ENCODE data around the gene CBX4. TPM values are rescaled to one million over a fixed set of nuclear protein-coding genes. Genes with fewer than 3 reads are reported as not detected.

Gene CBX4
- total RNA-seq, 2 experiments from 2014 or later, result 35.0 TPM

DNA sequence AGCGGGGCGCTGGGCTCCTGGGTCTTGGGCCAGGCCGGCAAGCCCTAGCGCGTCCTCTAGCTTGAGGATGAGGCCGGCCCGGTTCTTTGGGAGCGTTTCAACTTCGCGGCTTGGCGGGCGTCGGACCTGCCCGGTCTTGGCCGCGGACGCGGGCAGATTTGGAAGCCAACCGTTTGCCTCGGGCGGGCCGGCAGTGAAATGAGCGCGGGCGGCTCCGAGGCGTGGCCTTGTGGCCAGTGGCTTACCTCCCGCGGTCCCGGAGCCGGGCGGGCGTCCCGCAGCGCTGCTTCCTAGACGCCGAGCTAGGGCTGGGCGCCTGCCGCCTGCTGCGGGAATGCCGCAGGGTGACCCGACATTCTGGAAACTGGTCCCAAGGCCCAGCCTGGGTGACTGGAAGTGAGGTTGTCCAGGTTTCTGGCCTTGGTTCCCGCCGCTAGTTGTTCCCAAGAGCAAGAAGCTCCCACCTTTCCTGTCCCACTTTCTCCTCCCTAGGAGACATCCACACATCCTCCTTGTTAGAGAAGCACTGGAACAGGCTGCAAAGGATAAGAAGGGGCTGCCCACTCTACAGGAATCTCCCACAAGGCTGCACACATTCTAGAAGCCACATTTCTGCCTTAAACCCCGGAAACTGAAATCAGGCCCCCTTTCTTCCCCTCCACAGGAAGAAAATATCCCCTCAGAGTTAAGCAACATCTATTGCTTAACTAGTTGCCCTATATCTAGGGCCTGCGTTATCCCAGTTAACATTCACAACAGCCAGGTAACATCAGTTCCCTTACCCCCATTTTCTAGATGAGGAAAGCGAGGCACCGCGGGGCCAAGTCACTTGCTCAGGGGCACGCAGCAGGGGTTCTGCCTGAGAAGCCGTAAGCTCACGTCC, 37.8 kb downstream of the CBX4 start:
- POLR2A ChIA-PET, result no interaction called here
- peak overlapping the region; percentile 46 for H3K27ac Mint-ChIP-seq
- CTCF ChIA-PET, result interaction anchor here (0.9 to 22.3 kb wide), 3 partner anchors 9 to 44 kb away, joined by 3 to 257 read pairs (median 25); partner anchors contain the start of gene CBX4
- no peaks in the 10 kb centered on the region for H3K9me3 Mint-ChIP-seq
- peaks cover 61% of the 10 kb centered on the region for H3K27me3 Mint-ChIP-seq
- no peak overlapping the region for H3K4me3 Mint-ChIP-seq
- DNase-seq, result no peak
- peaks cover 5% of the 10 kb centered on the region for H3K36me3 Mint-ChIP-seq (ENCODE audit: low read depth)
- peaks cover 41% of the 10 kb centered on the region for H3K4me1 Mint-ChIP-seq

DNA sequence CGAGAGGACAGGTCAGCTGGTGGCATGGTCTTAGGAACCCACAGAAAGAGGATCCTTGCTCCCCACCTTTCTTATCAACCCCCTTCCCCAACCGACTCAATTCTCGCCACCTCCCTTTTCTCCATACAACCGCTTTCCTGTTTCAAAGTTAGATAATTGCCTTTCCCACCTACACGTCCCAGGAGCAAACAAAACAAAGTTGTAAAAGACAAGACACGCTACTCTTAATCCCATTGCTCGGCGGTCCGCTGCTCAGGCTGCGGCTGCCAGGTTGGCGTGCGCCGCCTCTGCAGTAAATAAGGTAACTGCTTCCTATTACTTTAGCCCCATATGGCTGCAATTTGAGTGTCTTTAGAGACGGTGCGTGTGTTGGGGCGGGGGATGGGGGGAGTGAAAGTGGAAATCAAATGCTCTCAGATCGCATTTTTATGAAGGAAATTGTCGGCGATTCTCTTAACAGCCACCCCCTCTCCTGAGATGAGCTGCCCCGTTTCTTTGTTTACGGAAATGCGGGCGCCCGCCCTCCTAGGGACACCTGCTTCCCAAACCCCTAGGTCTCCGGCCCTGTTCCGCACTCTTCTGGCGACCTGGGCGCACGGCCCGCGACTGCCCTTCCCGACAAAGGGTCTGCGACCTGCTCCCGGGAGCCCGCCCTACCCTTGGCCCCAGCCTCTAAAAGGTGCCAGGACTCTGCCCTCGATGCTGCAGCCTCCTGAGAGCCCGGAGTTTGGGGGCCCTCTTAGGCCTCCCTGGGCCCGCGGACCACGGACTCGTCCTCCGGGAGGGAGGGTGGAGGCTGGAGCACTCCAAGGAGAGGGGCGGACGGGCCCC, 38.7 kb downstream of the CBX4 start:
- ChIA-PET CTCF (interaction anchor here (3.6 to 22.3 kb wide), 2 partner anchors 10 to 45 kb away, joined by 25 to 257 read pairs; partner anchors contain the start of gene CBX4), POLR2A (no interaction called here)
- Mint-ChIP-seq H3K27me3 (peaks cover 63% of the 10 kb centered on the region), H3K9me3 (no peaks in the 10 kb centered on the region), H3K27ac (peak overlapping the region; percentile 58), H3K36me3 (ENCODE audit: low read depth) (peaks cover 10% of the 10 kb centered on the region), H3K4me3 (peak overlapping the region; percentile 44), H3K4me1 (peaks cover 44% of the 10 kb centered on the region)
- peak; percentile 37 for DNase-seq

DNA sequence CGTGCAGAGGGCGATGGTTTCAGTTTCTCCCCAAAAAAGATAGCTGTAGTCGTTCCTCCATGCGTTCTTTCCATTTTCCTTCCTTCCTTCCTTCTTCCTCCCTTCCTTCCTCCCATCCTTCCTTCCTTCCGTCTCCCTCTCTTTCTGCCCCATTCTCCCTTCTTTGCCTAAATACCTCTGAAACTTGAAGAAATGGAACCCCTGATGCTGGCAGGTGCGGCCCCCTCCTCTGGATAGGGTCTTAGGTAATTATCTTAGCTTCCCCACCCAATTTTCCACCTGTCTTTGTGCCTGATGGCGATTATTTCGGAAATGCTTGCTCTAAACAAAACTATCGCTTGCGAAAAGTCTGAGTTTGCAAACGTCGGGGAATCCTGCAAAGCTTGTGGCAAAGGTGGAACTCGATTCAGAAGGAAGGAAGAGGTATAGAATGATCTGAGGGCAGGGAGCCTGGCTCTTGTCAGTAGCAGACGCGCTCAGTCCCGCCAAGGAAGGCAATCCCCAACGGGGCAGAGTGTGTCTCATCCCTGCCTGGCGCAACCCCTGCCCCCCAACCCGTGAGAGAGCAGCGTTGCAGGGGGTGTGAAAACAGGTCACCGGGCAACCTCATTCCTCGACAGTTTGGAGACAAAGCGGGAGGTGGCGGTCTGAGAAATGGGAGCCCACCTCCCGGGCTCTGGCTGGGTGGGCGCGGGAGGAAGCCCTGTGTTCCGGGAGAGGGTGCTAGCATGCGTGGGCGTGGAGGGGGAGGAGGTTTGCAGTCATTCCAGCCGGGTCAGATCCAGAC, 39.5 kb downstream of the CBX4 start:
- Mint-ChIP-seq H3K4me1 (peaks cover 36% of the 10 kb centered on the region), H3K9me3 (no peaks in the 10 kb centered on the region), H3K36me3 (ENCODE audit: low read depth) (peaks cover 10% of the 10 kb centered on the region), H3K27me3 (peaks cover 55% of the 10 kb centered on the region), H3K4me3 (peak overlapping the region; percentile 37), H3K27ac (peak overlapping the region; percentile 66)
- ChIA-PET POLR2A (no interaction called here), CTCF (interaction anchor here (0.5 to 22.3 kb wide), 7 partner anchors 8 to 189 kb away, joined by 3 to 257 read pairs (median 3); partner anchors contain the start of gene CBX4)
- DNase-seq, result no peak

DNA sequence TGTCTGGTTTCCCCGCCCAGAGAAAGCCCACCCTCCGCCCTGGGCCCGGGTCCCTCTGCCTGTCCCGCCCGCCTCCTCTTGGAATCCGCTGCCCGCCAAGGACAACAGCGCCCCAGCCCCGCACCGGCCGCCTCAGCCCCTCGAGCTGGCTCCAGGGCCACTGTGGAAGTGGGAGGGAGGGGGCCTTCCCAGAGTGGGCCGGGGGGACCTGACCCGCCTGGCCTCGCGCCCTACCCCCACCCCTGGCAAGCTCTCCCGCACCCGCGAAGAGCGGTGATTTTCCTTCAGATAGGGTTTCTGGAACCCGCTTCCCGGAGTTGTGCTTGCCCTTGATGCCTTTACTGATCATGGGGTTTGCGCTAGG, 40.1 kb downstream of the CBX4 start:
- H3K36me3 Mint-ChIP-seq (ENCODE audit: low read depth), result peaks cover 7% of the 10 kb centered on the region
- H3K4me1 Mint-ChIP-seq, result peaks cover 31% of the 10 kb centered on the region
- H3K27me3 Mint-ChIP-seq, result peaks cover 50% of the 10 kb centered on the region
- DNase-seq, result no peak
- peak overlapping the region; percentile 37 for H3K4me3 Mint-ChIP-seq
- ChIA-PET POLR2A (no interaction called here), CTCF (interaction anchor here (0.7 to 22.3 kb wide), 6 partner anchors 8 to 101 kb away, joined by 3 to 257 read pairs (median 4); partner anchors contain the start of gene CBX4)
- H3K9me3 Mint-ChIP-seq, result no peaks in the 10 kb centered on the region
- H3K27ac Mint-ChIP-seq, result peak overlapping the region; percentile 66

DNA sequence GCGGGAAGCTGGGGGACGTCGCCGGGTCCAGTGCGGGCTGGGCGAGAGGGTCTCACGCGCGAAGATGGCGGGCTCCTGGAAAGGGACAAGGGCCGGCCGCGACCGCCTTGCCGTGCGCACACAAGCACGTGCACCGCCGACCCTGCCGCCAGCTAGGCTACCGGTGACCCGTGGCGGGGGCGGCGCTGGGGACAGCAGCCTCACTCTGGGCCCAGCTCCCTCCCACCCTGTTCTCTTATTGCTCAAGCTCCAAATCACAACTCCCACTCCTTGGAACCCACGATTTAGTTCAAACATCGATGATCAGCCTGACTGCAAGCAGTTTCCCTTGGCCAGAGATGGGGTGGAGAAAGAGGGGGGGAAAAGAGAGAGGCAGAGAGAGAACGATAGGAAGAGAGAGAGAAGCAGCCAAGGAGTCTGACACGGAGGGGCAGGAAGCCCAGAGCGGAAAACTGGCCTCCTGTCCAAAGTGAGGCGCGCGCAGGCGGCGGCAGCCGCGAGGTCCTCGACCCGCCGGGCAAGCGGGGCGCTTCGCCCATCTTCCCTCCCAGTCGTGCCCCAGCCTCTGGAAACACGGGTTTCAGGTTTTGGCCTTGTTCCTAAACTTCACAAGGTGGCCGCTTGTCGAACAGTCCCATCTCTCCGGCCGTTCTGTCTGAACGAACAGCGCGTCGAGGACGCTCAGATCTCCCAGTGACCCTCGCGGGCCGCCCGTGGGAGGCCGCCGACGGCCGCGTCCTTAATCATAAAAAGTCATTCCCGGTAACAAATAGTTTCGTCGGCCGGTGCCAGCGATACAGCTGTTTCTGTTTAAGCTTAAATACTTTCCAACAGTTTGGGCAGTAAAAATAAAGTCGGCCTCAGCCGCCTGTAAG, 40.7 kb downstream of the CBX4 start:
- H3K4me3 Mint-ChIP-seq, result peak overlapping the region; percentile 44
- peaks cover 50% of the 10 kb centered on the region for H3K27me3 Mint-ChIP-seq
- H3K36me3 Mint-ChIP-seq (ENCODE audit: low read depth), result peaks cover 9% of the 10 kb centered on the region
- H3K4me1 Mint-ChIP-seq, result peaks cover 29% of the 10 kb centered on the region
- ChIA-PET CTCF (interaction anchor here (0.7 to 22.3 kb wide), 7 partner anchors 9 to 101 kb away, joined by 3 to 257 read pairs (median 5); partner anchors contain the start of gene CBX4), POLR2A (no interaction called here)
- H3K27ac Mint-ChIP-seq, result peak overlapping the region; percentile 60
- no peak for DNase-seq
- no peaks in the 10 kb centered on the region for H3K9me3 Mint-ChIP-seq

GRCh38 chr17:79797492-79798298, 41.5 kb downstream of the CBX4 start:
- peaks cover 29% of the 10 kb centered on the region for H3K4me1 Mint-ChIP-seq
- ChIA-PET POLR2A (interaction anchor here (1.0 kb wide), 1 partner anchor 41 kb away, joined by 6 read pairs; the partner anchor contains the start of gene CBX4), CTCF (interaction anchor here (0.8 to 22.3 kb wide), 6 partner anchors 10 to 211 kb away, joined by 3 to 257 read pairs (median 4); partner anchors contain the start of gene CBX4)
- DNase-seq, result no peak
- H3K9me3 Mint-ChIP-seq, result no peaks in the 10 kb centered on the region
- H3K4me3 Mint-ChIP-seq, result no peak overlapping the region
- no peak overlapping the region for H3K27ac Mint-ChIP-seq
- H3K36me3 Mint-ChIP-seq (ENCODE audit: low read depth), result peaks cover 9% of the 10 kb centered on the region
- peaks cover 49% of the 10 kb centered on the region for H3K27me3 Mint-ChIP-seq

DNA sequence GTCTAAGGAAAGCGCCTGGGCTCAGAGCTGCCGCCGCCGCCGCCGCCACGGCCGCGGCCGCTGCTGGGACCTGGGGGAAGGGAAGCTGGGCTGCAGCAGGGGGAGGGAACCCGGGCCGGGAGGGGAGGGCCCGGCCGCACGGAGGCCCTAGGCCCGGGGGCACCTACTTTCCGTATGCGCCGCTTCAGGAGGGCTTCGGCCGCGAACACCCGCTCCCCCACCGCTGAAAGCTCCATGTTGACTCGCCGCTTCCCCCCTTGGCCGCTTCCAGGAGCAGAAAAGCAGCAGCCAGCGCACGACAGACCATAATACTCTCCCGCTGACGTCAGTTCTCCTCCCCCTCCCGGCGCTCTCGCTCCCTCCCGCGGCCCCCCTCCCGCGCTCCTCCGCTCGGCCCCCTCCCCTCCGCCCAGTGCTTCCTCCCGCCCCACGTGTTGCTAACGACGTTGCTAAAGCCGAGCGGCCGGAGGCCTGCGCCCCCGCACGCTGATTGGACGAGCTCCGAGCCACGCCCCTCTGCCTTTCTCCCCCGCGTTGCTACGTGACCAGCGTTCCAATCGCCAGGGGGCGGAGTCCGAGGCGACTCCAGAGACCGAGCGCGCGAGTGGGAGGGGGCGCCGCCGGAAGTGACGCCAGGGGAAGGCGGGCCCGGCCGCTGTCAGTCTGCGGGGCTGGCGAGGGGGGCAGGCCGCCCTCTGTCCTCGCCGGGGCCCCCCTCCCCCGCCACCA, 42.3 kb downstream of the CBX4 start, which contains the start of gene CBX8:
Gene CBX8, minus strand, starts transcription at position 315 of the 729 bp plus-strand sequence. Its CDS starts 79 bp downstream, at position 236.
- peaks cover 31% of the 10 kb centered on the region for H3K4me1 Mint-ChIP-seq
- no peaks in the 10 kb centered on the region for H3K9me3 Mint-ChIP-seq
- peaks cover 9% of the 10 kb centered on the region for H3K36me3 Mint-ChIP-seq (ENCODE audit: low read depth)
- ChIA-PET CTCF (interaction anchor here (0.7 to 22.3 kb wide), 7 partner anchors 11 to 1085 kb away, joined by 3 to 257 read pairs (median 4); partner anchors contain the start of gene CBX4), POLR2A (interaction anchor here (0.6 to 1.0 kb wide), 2 partner anchors 42 to 190 kb away, joined by 3 to 6 read pairs; partner anchors contain the start of gene CBX4)
- peak within 1 kb of the TSS; percentile 85 for H3K4me3 Mint-ChIP-seq
- peak within 1 kb of the TSS; percentile 88 for H3K27ac Mint-ChIP-seq
- H3K27me3 Mint-ChIP-seq, result peaks cover 50% of the 10 kb centered on the region
- DNase-seq, result peak; percentile 100

DNA sequence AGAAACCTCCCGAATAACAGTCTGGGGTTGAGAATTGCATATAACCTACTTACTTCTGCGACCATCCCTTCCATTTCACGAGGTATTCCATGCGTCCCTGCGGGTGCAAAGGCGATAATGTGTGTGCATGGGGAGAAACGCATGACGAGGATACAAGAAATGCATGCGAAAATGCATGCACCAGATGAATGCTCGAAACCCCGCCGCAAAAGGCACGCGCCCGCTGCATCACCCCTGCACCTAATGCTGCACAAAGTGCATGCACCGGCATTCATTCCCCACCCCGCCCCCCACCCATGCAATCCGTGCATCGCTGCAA, 42.8 kb downstream of the CBX4 start:
- peaks cover 48% of the 10 kb centered on the region for H3K27me3 Mint-ChIP-seq
- ChIA-PET POLR2A (interaction anchor here (0.6 to 1.0 kb wide), 2 partner anchors 43 to 191 kb away, joined by 3 to 6 read pairs; partner anchors contain the start of gene CBX4), CTCF (interaction anchor here (0.7 to 22.3 kb wide), 4 partner anchors 22 to 1086 kb away, joined by 3 to 257 read pairs (median 4); partner anchors contain the start of gene CBX4)
- H3K36me3 Mint-ChIP-seq (ENCODE audit: low read depth), result peaks cover 9% of the 10 kb centered on the region
- no peak for DNase-seq
- H3K27ac Mint-ChIP-seq, result peak overlapping the region; percentile 88
- peaks cover 31% of the 10 kb centered on the region for H3K4me1 Mint-ChIP-seq
- H3K4me3 Mint-ChIP-seq, result peak overlapping the region; percentile 85
- H3K9me3 Mint-ChIP-seq, result no peaks in the 10 kb centered on the region

DNA sequence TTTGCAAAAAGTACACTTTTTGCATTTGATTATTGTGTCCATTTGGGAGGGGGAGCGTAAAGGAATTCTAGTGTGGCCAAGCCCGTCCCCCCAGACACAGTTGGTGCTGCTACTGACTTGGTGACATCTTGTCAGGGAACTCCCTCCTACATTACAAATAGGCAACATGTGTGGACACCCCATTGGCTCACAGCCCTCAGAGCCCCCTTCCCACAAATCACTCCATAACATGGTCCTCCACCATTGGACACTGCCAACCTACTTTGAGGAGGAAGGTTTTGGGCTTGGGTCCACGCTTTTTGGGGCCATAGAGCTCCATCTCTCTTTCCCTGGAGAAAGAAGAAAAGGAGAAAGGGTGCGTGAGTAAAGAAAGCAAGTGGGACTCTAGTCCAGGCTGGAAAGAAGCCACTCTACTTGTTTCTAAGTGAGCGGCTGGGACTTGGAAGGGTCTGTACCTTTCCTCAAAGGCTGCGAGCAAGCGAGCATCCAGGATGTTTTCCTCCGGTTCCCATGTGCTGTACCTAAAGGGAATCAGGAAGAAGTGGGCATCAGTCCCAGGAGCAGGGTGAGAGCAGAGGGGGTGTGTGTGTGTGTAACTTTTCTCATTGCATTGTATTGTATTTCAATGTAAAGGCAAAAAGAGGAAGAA, 43.3 kb downstream of the CBX4 start:
- Mint-ChIP-seq H3K27ac (peak overlapping the region; percentile 88), H3K36me3 (ENCODE audit: low read depth) (peaks cover 9% of the 10 kb centered on the region), H3K4me1 (peaks cover 31% of the 10 kb centered on the region), H3K27me3 (peaks cover 49% of the 10 kb centered on the region), H3K4me3 (peak overlapping the region; percentile 85), H3K9me3 (no peaks in the 10 kb centered on the region)
- no peak for DNase-seq
- CTCF ChIA-PET, result interaction anchor here (1.1 to 22.3 kb wide), 3 partner anchors 22 to 50 kb away, joined by 3 to 257 read pairs (median 4); partner anchors contain the start of gene CBX4
- POLR2A ChIA-PET, result no interaction called here
